HG03095 (cell line): ENCODE results near the gene TRIM22.
"Not testable (repeated sequence)": the region's sequence is repeated elsewhere in the genome, so short reads cannot be mapped to it uniquely, and the experiment has no call there.

Experiments used
- ATAC-seq: cut with Tn5 transposase; IDR thresholded peaks from one replicate; pipeline ENCODE4 v1.9.1; 2021; ENCODE audit warnings: moderate library complexity; ENCODE audit not compliant: unreplicated experiment

The TRIM22 gene, protein sequence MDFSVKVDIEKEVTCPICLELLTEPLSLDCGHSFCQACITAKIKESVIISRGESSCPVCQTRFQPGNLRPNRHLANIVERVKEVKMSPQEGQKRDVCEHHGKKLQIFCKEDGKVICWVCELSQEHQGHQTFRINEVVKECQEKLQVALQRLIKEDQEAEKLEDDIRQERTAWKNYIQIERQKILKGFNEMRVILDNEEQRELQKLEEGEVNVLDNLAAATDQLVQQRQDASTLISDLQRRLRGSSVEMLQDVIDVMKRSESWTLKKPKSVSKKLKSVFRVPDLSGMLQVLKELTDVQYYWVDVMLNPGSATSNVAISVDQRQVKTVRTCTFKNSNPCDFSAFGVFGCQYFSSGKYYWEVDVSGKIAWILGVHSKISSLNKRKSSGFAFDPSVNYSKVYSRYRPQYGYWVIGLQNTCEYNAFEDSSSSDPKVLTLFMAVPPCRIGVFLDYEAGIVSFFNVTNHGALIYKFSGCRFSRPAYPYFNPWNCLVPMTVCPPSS

GRCh38 chr11:5689551-5689983, at the start of gene TRIM22:
TSS of gene TRIM22 (plus strand) at chr11:5689790. CDS start at chr11:5696233, 6,443 bp downstream.
- ATAC-seq: peak; percentile 73

DNA sequence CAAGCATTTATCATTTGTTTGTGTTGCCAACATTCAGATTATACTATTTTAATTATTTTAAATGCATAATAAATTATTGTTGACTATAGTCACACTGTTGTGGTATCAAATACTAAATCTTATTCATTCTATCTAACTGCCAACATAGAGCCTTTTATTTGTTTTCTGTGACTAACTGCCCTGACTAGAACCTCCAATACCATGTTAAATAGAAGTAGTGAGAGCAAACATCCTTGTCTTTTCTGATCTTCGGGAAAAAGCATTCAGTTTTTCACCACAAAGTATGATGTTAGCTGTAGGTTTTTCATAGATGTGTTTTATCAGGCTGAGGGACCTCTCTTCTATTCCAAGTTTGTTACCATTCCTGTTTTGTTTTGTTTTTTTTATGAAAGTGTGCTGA, 49.6 kb upstream of the TRIM22 start:
- ATAC-seq: no peak

GRCh38 chr11:5643585-5643984, 46.0 kb upstream of the TRIM22 start:
- no peak for ATAC-seq

GRCh38 chr11:5646139-5646538, 43.5 kb upstream of the TRIM22 start:
- no peak for ATAC-seq

GRCh38 chr11:5655474-5655873, 34.1 kb upstream of the TRIM22 start:
- no peak for ATAC-seq

DNA sequence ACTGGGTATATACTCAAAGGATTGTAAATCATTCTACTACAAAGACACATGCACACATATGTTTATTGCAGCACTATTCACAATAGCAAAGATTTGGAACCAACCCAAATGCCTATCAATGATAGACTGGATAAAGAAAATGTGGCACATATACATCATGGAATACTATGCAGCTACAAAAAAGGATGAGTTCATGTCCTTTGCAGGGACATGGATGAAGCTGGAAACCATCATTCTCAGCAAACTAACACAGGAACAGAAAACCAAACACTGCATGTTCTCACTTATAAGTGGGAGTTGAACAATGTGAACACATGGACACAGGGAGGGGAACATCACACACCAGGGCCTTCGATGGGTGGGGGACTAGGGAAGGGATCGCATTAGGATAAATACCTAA, 32.6 kb upstream of the TRIM22 start:
- ATAC-seq: not testable (repeated sequence)

GRCh38 chr11:5658318-5658717, 31.3 kb upstream of the TRIM22 start:
- no peak for ATAC-seq

DNA sequence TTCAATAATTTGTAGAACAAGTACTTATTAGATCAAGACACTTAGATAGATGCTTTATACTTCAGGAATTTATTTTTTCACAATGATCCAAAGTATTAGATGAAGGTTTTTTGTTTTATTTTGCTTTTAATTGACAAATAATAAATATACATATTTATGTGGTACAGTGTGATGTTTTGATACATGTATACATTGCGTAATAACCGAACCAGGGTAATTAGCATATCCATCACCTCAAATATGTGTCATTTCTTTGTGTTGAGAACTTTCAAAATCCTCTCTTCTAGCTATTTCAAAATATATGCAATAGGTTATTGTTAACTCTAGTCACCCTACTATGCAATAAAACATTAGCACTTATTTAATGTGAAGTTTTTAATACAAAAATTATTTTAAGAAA, 26.1 kb upstream of the TRIM22 start:
- ATAC-seq: no peak

DNA sequence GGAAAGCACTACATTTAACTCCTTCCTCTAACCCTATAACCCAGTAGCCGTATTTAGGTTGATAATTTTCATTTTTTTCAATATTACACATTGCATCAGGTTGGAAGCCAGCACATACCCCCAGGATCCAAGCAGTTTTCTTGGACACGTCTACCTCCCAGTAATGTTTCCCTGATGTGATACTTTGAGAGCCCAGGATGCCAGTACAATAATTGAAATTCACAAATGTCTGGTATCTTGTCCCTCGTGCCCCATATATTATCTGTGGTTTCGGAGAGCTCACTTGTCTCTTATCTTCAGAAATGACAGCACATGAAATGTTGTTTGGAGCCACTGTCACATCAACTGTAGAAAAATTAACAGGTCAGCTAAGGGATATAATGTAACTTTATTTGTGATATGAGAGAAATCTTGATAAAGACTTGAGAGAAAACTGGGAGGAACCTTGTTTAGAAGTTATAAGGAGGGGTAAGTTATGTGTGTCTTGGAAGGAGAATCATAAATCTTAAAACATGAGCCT, 24.5 kb upstream of the TRIM22 start:
- ATAC-seq: no peak

DNA sequence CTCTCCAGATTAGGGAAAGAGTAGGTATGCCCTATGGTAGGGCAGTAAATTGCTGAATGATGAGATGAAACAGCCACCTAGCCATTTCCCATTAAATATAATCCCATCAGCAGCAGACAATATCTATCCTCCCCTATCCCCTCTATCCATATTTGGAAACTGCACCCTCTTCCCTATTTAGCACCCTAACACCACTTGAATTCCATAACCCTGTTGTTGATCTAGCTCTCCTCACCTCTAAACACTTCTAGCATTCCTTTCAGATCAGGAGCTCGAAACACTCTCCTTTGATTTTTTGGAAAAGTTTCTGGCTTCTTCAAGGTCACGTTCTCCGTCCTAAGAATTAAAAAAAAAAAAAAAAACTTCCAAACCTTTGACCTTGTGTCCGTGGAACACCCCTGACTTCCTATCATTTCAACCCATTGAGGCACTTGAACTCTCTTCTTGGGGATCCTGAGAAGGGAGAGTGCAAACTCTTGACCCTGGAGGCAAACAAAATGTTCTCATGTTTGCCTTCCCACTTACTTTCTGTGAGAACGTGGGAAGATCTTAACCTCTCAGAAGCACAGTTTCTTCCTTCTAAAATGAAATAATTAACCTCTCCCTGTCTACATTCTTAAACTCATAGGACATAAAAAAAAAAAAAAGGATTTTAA, 23.7 kb upstream of the TRIM22 start:
- no peak for ATAC-seq

GRCh38 chr11:5666402-5666793, 23.2 kb upstream of the TRIM22 start:
- ATAC-seq: no peak

GRCh38 chr11:5671831-5672230, 17.8 kb upstream of the TRIM22 start:
- ATAC-seq: no peak

DNA sequence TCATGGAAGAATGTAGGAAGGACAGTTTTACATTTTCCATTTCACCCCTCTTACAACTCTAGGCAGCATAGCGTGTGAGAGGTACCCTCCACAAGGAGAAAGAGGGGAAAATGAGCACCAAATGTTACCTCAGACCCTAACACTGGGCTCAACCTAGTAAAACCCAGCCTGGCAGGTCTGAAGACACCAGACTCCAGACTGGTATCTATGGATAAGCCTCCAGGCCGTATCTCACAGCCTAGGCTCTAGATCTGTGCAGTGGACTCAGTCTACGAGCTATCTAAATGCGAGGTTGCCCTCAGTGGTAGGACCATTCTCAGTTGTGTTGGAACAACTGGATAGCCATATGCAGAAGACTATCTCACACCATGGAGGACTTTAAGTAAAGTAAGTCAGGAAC, 15.2 kb upstream of the TRIM22 start:
- no peak for ATAC-seq

GRCh38 chr11:5679811-5680210, 9.8 kb upstream of the TRIM22 start:
- ATAC-seq: no peak

DNA sequence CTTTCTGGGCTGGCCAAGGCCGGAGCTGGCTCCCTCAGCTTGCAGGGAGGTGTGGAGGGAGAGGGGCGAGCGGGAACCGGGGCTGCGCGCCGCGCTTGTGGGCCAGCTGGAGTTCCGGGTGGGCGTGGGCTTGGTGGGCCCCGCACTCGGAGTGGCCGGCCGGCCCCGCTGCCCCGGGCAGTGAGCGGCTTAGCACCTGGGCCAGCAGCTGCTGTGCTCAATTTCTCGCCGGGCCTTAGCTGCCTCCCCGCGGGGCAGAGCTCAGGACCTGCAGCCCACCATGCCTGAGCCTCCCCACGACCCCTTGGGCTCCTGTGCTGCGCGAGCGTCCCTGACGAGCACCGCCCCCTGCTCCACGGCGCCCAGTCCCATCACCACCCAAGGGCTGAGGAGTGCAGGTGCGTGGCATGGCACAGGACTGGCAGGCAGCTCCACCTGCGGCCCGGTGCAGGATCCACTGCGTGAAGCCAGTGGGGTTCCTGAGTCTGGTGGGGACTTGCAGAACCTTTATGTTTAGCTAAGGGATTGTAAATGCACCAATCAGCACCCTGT, 6.6 kb upstream of the TRIM22 start:
- ATAC-seq: not testable (repeated sequence)

DNA sequence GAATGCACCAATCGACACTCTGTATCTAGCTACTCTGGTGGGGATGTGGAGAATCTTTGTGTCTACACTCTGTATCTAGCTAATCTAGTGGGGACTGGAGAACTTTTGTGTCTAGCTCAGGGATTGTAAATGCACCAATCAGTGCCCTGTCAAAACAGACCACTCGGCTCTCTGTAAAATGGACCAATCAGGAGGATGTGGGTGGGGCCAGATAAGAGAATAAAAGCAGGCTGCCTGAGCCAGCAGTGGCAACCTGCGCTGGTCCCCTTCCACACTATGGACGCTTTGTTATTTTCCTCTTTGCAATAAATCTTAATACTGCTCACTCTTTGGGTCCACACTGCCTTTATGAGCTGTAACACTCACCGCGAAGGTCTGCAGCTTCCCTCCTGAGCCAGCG, 6.0 kb upstream of the TRIM22 start:
- not testable (repeated sequence) for ATAC-seq

DNA sequence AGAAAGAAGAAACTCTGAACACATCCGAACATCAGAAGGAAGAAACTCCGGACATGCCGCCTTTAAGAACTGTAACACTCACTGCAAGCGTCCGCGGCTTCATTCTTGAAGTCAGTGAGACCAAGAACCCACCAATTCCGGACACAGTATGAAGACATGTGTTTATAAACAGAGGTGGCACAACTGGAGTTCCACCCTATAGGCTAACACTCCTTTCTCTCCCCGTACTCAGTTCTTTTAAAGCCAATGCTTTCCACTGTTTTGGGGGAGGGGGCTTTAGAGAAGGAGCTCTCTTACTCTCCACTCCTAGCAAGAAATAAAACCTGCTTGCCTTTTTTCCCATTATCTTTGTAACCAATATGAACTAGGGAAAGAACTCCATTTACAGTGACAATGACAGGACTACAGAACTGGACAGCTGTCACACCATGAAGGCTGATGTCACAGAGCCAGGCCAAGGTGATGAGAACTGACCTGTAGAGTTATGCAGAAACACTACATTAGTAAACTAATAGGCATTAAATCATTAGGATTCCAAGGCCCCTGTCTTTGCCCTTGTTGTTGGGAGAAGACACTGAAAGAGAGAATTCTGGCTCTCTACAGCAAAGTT, 5.4 kb upstream of the TRIM22 start:
- peak; percentile 11 for ATAC-seq

GRCh38 chr11:5684646-5685362, 4.8 kb upstream of the TRIM22 start, which contains the start of gene TRIM5:
TSS of gene TRIM5 (minus strand) at chr11:5685074. CDS start at chr11:5680177, 4,897 bp downstream.
- peak; percentile 73 for ATAC-seq

DNA sequence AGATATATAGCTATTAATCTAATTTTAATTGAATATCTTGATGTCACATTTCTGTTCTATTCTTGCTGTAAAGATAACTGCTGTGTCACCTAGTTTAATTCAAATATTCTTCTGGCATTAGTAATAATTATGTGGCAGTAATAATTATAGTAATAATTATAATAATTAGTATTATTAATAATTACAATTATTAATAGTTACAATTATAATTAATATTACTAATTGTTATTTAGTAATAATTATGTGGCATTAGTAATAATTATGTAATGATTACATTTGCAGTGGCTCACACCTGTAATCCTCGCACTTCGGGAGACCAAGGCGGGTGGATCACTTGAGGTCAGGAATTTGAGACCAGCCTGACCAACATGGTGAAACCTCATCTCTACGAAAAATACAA, 3.2 kb upstream of the TRIM22 start:
- no peak for ATAC-seq

DNA sequence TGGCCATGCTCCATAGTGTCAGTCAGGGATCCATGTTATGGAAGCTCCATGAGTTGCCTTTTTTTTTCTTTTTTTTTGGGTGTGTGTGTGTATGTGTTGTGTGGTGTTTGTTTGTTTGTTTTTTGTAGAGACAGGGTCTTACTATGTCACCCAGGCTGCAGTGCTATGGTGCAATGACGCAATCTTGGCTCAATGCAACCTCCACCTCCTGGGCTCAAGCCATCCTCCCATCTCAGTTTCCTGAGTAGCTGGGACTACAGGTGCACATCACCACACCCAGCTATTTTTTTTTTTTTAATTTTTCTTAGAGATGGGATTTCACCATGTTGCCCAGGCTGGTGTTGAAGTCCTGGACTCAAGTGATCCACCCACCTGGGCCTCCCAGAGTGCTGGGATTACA, 1.1 kb upstream of the TRIM22 start:
- ATAC-seq: no peak
